ENCODE results near the gene ILKAP. TPM values are rescaled to one million over a fixed set of nuclear protein-coding genes. Genes with fewer than 3 reads are reported as not detected.

The ILKAP gene
- total RNA-seq, 1 experiment from 2014 or later: 53.4 TPM

DNA sequence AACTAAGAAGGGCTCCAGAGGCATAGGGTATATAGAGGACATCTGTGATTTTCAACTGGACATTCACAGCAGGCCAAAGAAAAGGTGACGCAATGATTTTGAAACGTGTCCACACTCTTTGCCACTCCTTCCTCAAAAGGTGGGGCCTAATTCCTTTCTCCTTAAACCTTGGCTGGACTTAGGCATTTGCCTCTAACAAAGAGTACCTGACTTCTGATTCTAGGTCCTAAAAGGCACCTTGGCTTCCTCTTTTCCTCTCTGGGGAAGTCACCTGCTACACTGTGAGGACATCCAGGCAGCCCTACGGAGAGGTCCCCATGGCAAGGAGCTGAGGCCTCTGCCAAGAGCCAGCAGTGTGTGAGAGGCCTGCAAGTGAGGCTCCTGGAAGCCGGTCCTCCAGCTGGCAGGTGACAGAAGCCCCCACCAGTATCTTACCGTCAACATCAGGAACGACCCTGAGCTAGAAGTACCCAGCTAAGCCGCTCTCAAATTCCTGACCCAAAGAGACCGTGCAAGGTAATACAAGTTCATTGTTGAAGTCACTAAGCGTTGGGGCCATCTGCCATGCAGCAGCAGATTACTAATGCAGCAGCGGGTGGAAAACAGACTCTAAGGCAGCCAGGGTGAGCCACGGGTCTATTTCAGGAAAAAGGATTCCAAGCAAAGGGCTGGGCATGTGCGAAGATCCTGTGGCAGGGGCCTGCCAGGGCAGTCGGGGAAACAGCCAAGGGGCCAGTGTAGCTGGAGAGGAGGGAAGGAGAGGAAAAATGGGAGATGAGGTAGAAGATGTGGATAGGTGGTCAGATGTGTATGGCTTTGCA is 43.7 kb upstream of the ILKAP start:
- no peak overlapping the region for H3K9ac ChIP-seq (ENCODE audit: low read length)
- H3K9me2 ChIP-seq (ENCODE audit: insufficient read depth): no peaks in the 10 kb centered on the region
- H3K4me3 ChIP-seq (replicated peaks in 1 of 2; ENCODE audit: low read depth in 1 of 2, low read length in 2 of 2): no peak overlapping the region
- H2AFZ ChIP-seq (ENCODE audit: low read depth, low read length, poor library complexity, severe bottlenecking): no peak overlapping the region
- no peaks in the 10 kb centered on the region for H3K4me1 ChIP-seq (ENCODE audit: control insufficient read depth in 1 of 2, insufficient read depth in 2 of 2, low read length in 2 of 2)
- TF ChIP-seq SRF (IDR thresholded peaks at IDR 0.05; ENCODE audit: low read depth): no peak
- TF ChIP-seq POLR2AphosphoS5 (IDR thresholded peaks at IDR 0.05; ENCODE audit: low read depth, low read length): no peak
- no peak for TF ChIP-seq CBX3 (IDR thresholded peaks at IDR 0.05; ENCODE audit: low read depth)
- TF ChIP-seq JUND (IDR thresholded peaks at IDR 0.05): no peak
- no peak for TF ChIP-seq RAD21 (IDR thresholded peaks at IDR 0.05; ENCODE audit: low read depth)
- TF ChIP-seq TCF7L2 (IDR thresholded peaks at IDR 0.05; ENCODE audit: borderline replicate concordance, extremely low read depth, insufficient read depth, insufficient read length): no peak
- TF ChIP-seq, protein P1, sequence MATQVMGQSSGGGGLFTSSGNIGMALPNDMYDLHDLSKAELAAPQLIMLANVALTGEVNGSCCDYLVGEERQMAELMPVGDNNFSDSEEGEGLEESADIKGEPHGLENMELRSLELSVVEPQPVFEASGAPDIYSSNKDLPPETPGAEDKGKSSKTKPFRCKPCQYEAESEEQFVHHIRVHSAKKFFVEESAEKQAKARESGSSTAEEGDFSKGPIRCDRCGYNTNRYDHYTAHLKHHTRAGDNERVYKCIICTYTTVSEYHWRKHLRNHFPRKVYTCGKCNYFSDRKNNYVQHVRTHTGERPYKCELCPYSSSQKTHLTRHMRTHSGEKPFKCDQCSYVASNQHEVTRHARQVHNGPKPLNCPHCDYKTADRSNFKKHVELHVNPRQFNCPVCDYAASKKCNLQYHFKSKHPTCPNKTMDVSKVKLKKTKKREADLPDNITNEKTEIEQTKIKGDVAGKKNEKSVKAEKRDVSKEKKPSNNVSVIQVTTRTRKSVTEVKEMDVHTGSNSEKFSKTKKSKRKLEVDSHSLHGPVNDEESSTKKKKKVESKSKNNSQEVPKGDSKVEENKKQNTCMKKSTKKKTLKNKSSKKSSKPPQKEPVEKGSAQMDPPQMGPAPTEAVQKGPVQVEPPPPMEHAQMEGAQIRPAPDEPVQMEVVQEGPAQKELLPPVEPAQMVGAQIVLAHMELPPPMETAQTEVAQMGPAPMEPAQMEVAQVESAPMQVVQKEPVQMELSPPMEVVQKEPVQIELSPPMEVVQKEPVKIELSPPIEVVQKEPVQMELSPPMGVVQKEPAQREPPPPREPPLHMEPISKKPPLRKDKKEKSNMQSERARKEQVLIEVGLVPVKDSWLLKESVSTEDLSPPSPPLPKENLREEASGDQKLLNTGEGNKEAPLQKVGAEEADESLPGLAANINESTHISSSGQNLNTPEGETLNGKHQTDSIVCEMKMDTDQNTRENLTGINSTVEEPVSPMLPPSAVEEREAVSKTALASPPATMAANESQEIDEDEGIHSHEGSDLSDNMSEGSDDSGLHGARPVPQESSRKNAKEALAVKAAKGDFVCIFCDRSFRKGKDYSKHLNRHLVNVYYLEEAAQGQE (IDR thresholded peaks at IDR 0.05; ENCODE audit: low read depth): no peak
- no peak overlapping the region for H3K27ac ChIP-seq (ENCODE audit: low read depth, low read length)
- RAD21 ChIA-PET (ENCODE audit: low non-redundant PET in 1 of 2, low total read pairs in 2 of 2, uncharacterized antibody in 2 of 2, unreplicated experiment in 2 of 2): no interaction called here
- no peak overlapping the region for H3K4me2 ChIP-seq (ENCODE audit: low read length)
- no peak for DNase-seq (ENCODE audit: low read depth, low spot score)
- no peaks in the 10 kb centered on the region for H3K27me3 ChIP-seq (ENCODE audit: insufficient read depth, low read length)
- BruUV-seq (replicated peaks): no TSS peak
- H3K36me3 ChIP-seq (ENCODE audit: control insufficient read depth in 1 of 2, insufficient read depth in 2 of 2, low read length in 2 of 2): peaks cover 0 to 10% of the 10 kb centered on the region in 2 experiments; a peak in 2 of 4 replicates
- CTCF ChIA-PET: no interaction called here
- H4K20me1 ChIP-seq (ENCODE audit: insufficient read depth): no peaks in the 10 kb centered on the region
- intact Hi-C loops (cut with micrococcal nuclease): no loop called here
- no peaks in the 10 kb centered on the region for H3K79me2 ChIP-seq (ENCODE audit: insufficient read depth, low read length)
- ATAC-seq: no peak
- POLR2A ChIA-PET: no interaction called here
- H3K9me3 ChIP-seq (ENCODE audit: control insufficient read depth in 1 of 2, insufficient read depth in 1 of 2, low read depth in 1 of 2, low read length in 2 of 2): no peaks in the 10 kb centered on the region
